WTC11 (cell line): ENCODE measurements around the gene IRX4. TPM values are rescaled to one million over a fixed set of nuclear protein-coding genes. Genes with fewer than 3 reads are reported as not detected.

Source experiments
- ATAC-seq: fragments of 200-7000 bp; cut with Tn5 transposase; 2 replicates; pipeline ENCODE4 v1.10.0; 2021; ENCODE audit warnings: mild to moderate bottlenecking, moderate library complexity
- CTCF ChIA-PET: fragments of 300-600 bp; sonication (Branson Sonifier 250); formaldehyde crosslinking; loops from one replicate; lab custom pipeline; 2021; ENCODE audit warnings: antibody characterized with exemption; lab: Charles Lee
- POLR2A ChIA-PET: fragments of 350-600 bp; sonication (Branson Sonifier 250); formaldehyde crosslinking; loops from one replicate; lab custom pipeline; 2021; ENCODE audit warnings: antibody characterized with exemption; lab: Charles Lee
- DNase-seq: peaks from one replicate; pipeline ENCODE4 v3.0.0; 2021; ENCODE audit warnings: low spot score
- H3K27ac Mint-ChIP-seq: 2 replicates; pipeline ENCODE4 v1.8.0; 2021; ENCODE audit warnings: mixed read lengths
- H3K27me3 Mint-ChIP-seq: 2 replicates; pipeline ENCODE4 v1.8.0; 2021; ENCODE audit warnings: low read depth, mild to moderate bottlenecking, moderate library complexity, mixed read lengths
- H3K36me3 Mint-ChIP-seq: 2 replicates; pipeline ENCODE4 v1.8.0; 2021; ENCODE audit warnings: mixed read lengths
- H3K4me1 Mint-ChIP-seq: 2 replicates; pipeline ENCODE4 v1.8.0; 2022; ENCODE audit warnings: mixed read lengths
- H3K4me3 Mint-ChIP-seq: 2 replicates; pipeline ENCODE4 v1.8.0; 2021; ENCODE audit warnings: mild to moderate bottlenecking, moderate library complexity, mixed read lengths
- H3K9me3 Mint-ChIP-seq: 2 replicates; pipeline ENCODE4 v1.8.0; 2021; ENCODE audit warnings: mixed read lengths
- ATF6 ChIP-seq: sonication (generic); formaldehyde crosslinking; IDR thresholded peaks from 2 replicates; pipeline ENCODE4 v1.8.1; 2023; ENCODE audit warnings: mild to moderate bottlenecking, missing genetic modification reagents
- CTCF ChIP-seq: fragments of 200-600 bp; IDR thresholded peaks from 2 replicates; pipeline ENCODE4 v1.8.0; 2022; ENCODE audit warnings: antibody characterized with exemption
- ESRRA ChIP-seq: sonication (generic); formaldehyde crosslinking; IDR thresholded peaks from 2 replicates; pipeline ENCODE4 v1.8.1; 2022; ENCODE audit warnings: mild to moderate bottlenecking, missing genetic modification reagents, borderline replicate concordance
- FOXJ3 ChIP-seq: sonication (generic); formaldehyde crosslinking; IDR thresholded peaks from 2 replicates; pipeline ENCODE4 v1.9.0; 2021; ENCODE audit warnings: missing genetic modification reagents, mild to moderate bottlenecking, borderline replicate concordance
- FOXK1 ChIP-seq: sonication (generic); formaldehyde crosslinking; IDR thresholded peaks from 2 replicates; pipeline ENCODE4 v1.8.0; 2022; ENCODE audit warnings: mild to moderate bottlenecking, moderate library complexity, missing genetic modification reagents
- FOXP1 ChIP-seq: sonication (generic); formaldehyde crosslinking; IDR thresholded peaks from 2 replicates; pipeline ENCODE4 v1.8.0; 2022; ENCODE audit warnings: missing genetic modification reagents, mild to moderate bottlenecking, moderate library complexity, borderline replicate concordance
- GTF2I ChIP-seq: fragments of 250-450 bp; sonication (Bioruptor Pico); conservative IDR thresholded peaks from 2 replicates; pipeline ENCODE4 v1.4.0; 2021; ENCODE audit warnings: mild to moderate bottlenecking
- HMGXB4 ChIP-seq: sonication (generic); formaldehyde crosslinking; IDR thresholded peaks from 2 replicates; pipeline ENCODE4 v1.8.1; 2023; ENCODE audit warnings: mild to moderate bottlenecking, moderate library complexity, missing genetic modification reagents
- MXD4 ChIP-seq: fragments of 250-450 bp; sonication (Bioruptor Pico); IDR thresholded peaks from 2 replicates; pipeline ENCODE4 v1.8.0; 2021; ENCODE audit warnings: mild to moderate bottlenecking, moderate library complexity, borderline replicate concordance
- NFATC4 ChIP-seq: fragments of 250-450 bp; sonication (Bioruptor Pico); IDR thresholded peaks from 2 replicates; pipeline ENCODE4 v1.9.0; 2021; ENCODE audit warnings: mild to moderate bottlenecking
- NR1H2 ChIP-seq: sonication (generic); formaldehyde crosslinking; IDR thresholded peaks from 2 replicates; pipeline ENCODE4 v1.9.0; 2021; ENCODE audit warnings: mild to moderate bottlenecking, moderate library complexity, missing genetic modification reagents
- ZNF138 ChIP-seq: sonication (generic); formaldehyde crosslinking; conservative IDR thresholded peaks from 2 replicates; pipeline ENCODE4 v1.8.1; 2022; ENCODE audit warnings: mild to moderate bottlenecking, moderate library complexity, missing genetic modification reagents
- ZNF532 ChIP-seq: fragments of 250-450 bp; sonication (Bioruptor Pico); IDR thresholded peaks from 2 replicates; pipeline ENCODE4 v1.9.0; 2021; ENCODE audit warnings: mild to moderate bottlenecking, borderline replicate concordance
- total RNA-seq: library from RNA; stranded (reverse); gene quantifications from 3 replicates; pipeline ENCODE4 v1.2.3, GENCODE V29; 2021
- TF ChIP-seq, protein P1 (sequence below): sonication (generic); formaldehyde crosslinking; IDR thresholded peaks from 2 replicates; pipeline ENCODE4 v1.8.0; 2023; ENCODE audit warnings: missing genetic modification reagents, mild to moderate bottlenecking, borderline replicate concordance

IRX4 gene
- total RNA-seq, 1 experiment from 2014 or later = 9.0 TPM

- ATAC-seq = no peak
- ChIA-PET CTCF (interaction anchor here (0.6 kb wide), 1 partner anchor 57 kb away, joined by 3 read pairs; no protein-coding TSS in a partner anchor), POLR2A (no interaction called here)
- Mint-ChIP-seq H3K27me3 (no peaks in the 10 kb centered on the region; the same call in 1 of the 2 replicates), H3K27ac (no peak overlapping the region), H3K4me3 (no peak overlapping the region), H3K9me3 (no peaks in the 10 kb centered on the region), H3K4me1 (no peaks in the 10 kb centered on the region; the same call in 1 of the 2 replicates), H3K36me3 (no peaks in the 10 kb centered on the region)
- DNase-seq = no peak
- TF ChIP-seq FOXK1 (CRISPR knock-in tag) = no peak
- no peak for TF ChIP-seq MXD4
- TF ChIP-seq GTF2I = no peak
- no peak for TF ChIP-seq FOXP1 (CRISPR knock-in tag)
- no peak for TF ChIP-seq NR1H2
- TF ChIP-seq ATF6 (CRISPR knock-in tag) = no peak
- no peak for TF ChIP-seq NFATC4 (CRISPR knock-in tag)
These were observed 41.0 kb upstream of the IRX4 start for GRCh38 chr5:1923766-1924165.

- Mint-ChIP-seq H3K27me3 (no peaks in the 10 kb centered on the region; the same call in 1 of the 2 replicates), H3K4me1 (no peaks in the 10 kb centered on the region; the same call in 1 of the 2 replicates), H3K36me3 (no peaks in the 10 kb centered on the region), H3K9me3 (no peaks in the 10 kb centered on the region), H3K27ac (no peak overlapping the region), H3K4me3 (no peak overlapping the region)
- POLR2A ChIA-PET = no interaction called here
- ATAC-seq (no peak), DNase-seq (no peak)
- CTCF ChIA-PET = no interaction called here
- TF ChIP-seq FOXJ3 (no peak), CTCF (no peak), HMGXB4 (CRISPR knock-in tag) (no peak), ZNF532 (CRISPR knock-in tag) (no peak), ZNF138 (no peak), ESRRA (CRISPR knock-in tag) (no peak)
- TF ChIP-seq, protein P1, sequence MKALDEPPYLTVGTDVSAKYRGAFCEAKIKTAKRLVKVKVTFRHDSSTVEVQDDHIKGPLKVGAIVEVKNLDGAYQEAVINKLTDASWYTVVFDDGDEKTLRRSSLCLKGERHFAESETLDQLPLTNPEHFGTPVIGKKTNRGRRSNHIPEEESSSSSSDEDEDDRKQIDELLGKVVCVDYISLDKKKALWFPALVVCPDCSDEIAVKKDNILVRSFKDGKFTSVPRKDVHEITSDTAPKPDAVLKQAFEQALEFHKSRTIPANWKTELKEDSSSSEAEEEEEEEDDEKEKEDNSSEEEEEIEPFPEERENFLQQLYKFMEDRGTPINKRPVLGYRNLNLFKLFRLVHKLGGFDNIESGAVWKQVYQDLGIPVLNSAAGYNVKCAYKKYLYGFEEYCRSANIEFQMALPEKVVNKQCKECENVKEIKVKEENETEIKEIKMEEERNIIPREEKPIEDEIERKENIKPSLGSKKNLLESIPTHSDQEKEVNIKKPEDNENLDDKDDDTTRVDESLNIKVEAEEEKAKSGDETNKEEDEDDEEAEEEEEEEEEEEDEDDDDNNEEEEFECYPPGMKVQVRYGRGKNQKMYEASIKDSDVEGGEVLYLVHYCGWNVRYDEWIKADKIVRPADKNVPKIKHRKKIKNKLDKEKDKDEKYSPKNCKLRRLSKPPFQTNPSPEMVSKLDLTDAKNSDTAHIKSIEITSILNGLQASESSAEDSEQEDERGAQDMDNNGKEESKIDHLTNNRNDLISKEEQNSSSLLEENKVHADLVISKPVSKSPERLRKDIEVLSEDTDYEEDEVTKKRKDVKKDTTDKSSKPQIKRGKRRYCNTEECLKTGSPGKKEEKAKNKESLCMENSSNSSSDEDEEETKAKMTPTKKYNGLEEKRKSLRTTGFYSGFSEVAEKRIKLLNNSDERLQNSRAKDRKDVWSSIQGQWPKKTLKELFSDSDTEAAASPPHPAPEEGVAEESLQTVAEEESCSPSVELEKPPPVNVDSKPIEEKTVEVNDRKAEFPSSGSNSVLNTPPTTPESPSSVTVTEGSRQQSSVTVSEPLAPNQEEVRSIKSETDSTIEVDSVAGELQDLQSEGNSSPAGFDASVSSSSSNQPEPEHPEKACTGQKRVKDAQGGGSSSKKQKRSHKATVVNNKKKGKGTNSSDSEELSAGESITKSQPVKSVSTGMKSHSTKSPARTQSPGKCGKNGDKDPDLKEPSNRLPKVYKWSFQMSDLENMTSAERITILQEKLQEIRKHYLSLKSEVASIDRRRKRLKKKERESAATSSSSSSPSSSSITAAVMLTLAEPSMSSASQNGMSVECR (CRISPR knock-in tag) = no peak
- TF ChIP-seq, all 79 proteins: peak for 0
These were observed 40.6 kb upstream of the IRX4 start for GRCh38 chr5:1923341-1923740.
